GM12864 (cell line): ENCODE measurements around the gene DNAJC1.

ENCODE experiments used
- DNase-seq: peaks from one replicate; pipeline ENCODE4 v3.0.0-alpha.2; 2011; ENCODE audit warnings: low read depth
- H3K4me3 ChIP-seq: 2 replicates; pipeline ENCODE4 v1.5.1; 2011; ENCODE audit warnings: mild to moderate bottlenecking, low read depth, low read length, control low read depth
- CTCF ChIP-seq: IDR thresholded peaks from 2 replicates; pipeline ENCODE4 v1.5.1; 2011; ENCODE audit warnings: low read depth, mild to moderate bottlenecking, moderate library complexity, low read length, control low read depth, inconsistent platforms; ENCODE audit errors: missing control alignments

Gene DNAJC1

GRCh38 chr10:21975378-21975990 is 28.0 kb downstream of the DNAJC1 start:
- no peak for TF ChIP-seq CTCF
- no peak overlapping the region for H3K4me3 ChIP-seq
- no peak for DNase-seq

GRCh38 chr10:21972584-21972983 is 30.9 kb downstream of the DNAJC1 start:
- TF ChIP-seq CTCF, result no peak
- H3K4me3 ChIP-seq, result no peak overlapping the region
- DNase-seq, result no peak

DNA sequence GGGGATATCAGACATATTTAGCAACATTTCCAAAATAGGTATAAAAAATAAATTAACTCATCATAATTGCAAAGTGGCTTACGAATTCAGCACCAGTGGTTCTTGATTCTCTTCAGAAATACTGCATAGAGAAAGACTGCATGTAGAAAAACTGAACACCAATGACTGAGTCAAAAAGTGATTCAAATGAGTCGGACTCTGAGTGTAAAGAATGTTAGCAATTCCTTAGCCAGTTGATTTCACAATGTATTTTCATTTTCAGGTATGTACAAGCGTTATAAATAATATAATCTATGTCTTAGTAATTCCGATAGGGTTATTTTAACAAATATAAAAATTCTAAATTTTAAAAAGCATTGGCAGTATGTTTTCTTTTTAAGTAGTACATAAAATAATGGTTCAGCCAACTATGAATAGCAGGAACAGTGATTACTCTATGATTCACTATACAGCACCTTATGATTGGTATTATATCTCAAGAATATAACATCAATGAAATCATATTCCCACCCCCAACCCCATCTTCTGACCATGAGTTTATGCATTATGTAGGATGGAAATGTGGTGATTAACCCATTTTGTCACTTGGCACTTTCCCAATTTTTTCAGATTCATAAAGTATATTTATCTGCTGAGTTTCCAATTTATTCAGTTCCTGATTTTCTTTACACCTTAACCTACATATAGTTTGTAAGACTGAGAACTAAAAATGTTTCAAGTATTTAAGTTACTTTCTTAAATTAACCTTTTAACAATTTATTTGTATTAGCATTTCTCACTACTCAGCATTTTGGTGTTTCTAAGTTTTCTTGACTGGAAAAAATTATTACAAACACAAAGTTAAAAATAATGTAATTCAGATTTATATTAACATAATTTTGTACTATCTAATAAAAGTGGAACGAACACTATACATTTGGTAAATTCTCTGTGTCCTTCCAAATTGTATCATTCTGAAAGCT is 33.9 kb downstream of the DNAJC1 start:
- no peak for TF ChIP-seq CTCF
- no peak for DNase-seq
- H3K4me3 ChIP-seq, result no peak overlapping the region

- no peak overlapping the region for H3K4me3 ChIP-seq
- no peak for DNase-seq
- TF ChIP-seq CTCF, result no peak
Measured at GRCh38 chr10:21964983-21965665, 38.4 kb downstream of the DNAJC1 start.

- no peak for DNase-seq
- TF ChIP-seq CTCF, result no peak
- no peak overlapping the region for H3K4me3 ChIP-seq
Measured at GRCh38 chr10:21962358-21962757, 41.2 kb downstream of the DNAJC1 start.

DNA sequence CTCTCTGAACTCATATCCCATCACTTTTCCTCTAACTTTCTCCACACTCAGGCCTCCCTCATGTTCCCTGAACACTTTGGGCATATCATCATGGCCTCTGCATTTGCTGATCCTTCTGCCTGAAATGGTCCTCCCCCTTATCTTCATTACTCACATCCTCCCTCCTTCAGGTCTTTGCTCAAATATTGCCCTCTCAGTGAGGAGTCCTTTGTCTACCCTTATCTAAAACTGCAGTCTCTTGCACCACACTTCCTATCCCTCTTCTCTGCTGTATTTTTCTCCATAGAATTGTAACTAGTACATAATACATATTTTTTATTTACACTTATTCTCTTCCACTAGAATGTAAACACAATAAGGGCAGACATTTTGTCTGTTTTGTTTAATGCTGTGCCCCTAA is 41.7 kb downstream of the DNAJC1 start:
- DNase-seq, result no peak
- H3K4me3 ChIP-seq, result no peak overlapping the region
- TF ChIP-seq CTCF, result no peak
